ENCODE data around the gene KDM3B.

KDM3B gene

GRCh38 chr5:138452720-138453119 is 100.2 kb downstream of the KDM3B start:
- DNase-seq (ENCODE audit: low spot score), result no peak

DNA sequence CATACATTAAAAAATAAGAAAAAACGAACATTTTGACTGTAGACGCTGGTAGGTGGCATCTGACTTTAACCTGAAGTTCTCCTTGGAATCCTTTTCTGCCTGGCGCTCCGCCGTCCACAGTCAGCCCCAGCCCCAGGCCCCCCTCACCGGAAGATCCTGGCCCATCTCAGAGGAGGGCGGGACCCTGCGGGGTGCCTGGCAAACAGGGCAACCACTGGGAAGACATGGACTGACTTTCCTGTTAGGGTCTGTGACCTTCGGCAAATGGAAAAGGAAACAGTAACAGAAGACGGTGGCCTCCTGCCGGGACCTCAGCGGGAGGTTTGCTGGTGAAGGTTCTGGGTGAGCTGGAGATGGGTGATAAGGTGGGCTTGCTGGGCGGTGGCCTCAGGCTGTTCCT is 101.1 kb downstream of the KDM3B start:
- DNase-seq (ENCODE audit: low spot score), result no peak

- no peak for DNase-seq (ENCODE audit: low spot score)
These were observed 101.6 kb downstream of the KDM3B start for GRCh38 chr5:138454121-138454520.

GRCh38 chr5:138455232-138455930 is 102.9 kb downstream of the KDM3B start:
- no peak for DNase-seq (ENCODE audit: low spot score)

DNA sequence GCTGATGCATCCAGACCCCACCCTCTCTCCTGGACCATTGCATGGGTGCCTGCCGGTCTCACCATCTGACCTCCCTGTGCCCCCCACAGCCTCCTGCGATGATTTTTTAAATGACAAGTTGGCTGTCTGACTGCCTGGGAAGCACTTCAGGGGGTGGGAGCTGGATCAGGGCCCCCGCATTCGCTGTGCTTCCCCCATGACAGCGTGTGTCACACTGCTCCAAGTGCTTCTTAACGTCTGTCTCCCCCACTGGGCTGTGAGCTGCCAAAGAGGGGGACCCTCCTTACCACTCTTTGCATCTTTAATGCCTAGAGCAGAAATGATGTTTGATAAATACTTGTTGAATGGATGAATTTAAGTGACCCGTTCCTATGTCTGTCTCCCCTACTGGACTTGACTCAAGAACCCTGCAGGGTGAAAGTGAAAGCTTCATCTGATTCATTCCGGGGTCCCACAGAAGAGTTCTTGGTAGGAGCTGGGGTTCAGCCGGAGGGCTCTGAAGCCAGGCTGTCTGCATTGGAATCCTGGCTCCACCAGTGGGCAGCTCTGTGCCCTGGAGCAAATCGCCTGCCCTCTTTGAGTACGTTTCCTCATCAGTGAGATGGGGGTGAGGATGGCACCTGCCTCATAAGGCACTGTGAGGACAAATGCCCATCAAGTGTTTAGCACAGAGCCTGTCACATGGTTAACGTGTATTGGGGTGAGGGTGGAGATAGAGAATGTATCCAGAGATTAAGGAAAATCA is 105.2 kb downstream of the KDM3B start:
- no peak for DNase-seq (ENCODE audit: low spot score)

GRCh38 chr5:138458384-138458783 is 105.9 kb downstream of the KDM3B start:
- no peak for DNase-seq (ENCODE audit: low spot score)

DNA sequence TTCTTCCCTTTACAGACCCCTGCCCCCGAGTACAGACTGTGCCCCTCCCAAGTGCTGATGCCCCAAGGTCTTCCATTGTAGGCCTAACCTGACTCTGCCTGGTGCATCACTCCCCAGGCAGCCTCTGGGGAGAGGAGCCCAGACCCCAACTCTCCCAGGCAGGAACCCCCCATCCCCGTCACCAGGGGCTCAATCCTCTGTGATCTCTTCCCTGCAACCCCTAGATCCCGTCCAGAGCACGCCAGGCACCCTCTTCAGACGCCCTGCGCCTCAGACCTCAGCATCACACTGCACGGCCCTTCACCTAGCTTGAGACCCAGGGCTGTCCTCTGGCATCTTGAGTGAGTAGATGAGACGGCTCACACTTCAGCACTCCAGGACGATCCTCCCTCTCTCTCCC is 106.4 kb downstream of the KDM3B start:
- DNase-seq (ENCODE audit: low spot score), result no peak

- DNase-seq (ENCODE audit: low spot score), result no peak
These were observed 106.9 kb downstream of the KDM3B start for GRCh38 chr5:138459311-138459933.

GRCh38 chr5:138460032-138460693 is 107.7 kb downstream of the KDM3B start:
- no peak for DNase-seq (ENCODE audit: low spot score)

- DNase-seq (ENCODE audit: low spot score), result peak; percentile 83
These were observed 109.0 kb downstream of the KDM3B start for GRCh38 chr5:138461343-138462125.

DNA sequence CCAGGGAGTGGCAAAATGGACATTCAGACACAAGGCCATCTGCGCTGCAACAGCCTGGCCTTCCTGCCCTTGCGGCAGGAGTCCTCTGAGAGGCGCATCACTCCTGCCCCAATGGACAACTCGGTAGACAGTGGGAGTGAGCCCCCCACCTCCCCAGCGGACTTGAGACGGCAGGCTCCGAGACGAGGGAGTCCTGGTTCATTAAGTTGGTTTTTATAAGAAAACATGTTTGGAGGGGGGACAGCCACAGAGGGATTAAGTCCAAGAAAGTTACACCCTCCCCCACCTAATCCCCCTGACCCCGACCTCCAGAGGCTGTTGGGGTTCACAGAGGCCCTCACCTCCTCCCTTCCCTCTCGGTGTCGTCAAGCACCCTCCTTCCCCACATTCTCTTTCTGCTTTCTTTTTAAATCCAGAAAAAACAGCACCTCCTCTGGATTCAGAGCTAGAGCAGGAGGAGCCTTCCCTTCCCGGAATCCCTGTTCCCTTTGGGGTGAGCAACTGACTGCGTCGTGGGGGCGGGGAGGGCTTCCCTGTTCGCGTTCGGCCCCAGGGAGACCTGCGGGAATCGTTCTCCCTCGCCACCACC is 111.0 kb downstream of the KDM3B start:
- peak; percentile 28 for DNase-seq (ENCODE audit: low spot score)

DNA sequence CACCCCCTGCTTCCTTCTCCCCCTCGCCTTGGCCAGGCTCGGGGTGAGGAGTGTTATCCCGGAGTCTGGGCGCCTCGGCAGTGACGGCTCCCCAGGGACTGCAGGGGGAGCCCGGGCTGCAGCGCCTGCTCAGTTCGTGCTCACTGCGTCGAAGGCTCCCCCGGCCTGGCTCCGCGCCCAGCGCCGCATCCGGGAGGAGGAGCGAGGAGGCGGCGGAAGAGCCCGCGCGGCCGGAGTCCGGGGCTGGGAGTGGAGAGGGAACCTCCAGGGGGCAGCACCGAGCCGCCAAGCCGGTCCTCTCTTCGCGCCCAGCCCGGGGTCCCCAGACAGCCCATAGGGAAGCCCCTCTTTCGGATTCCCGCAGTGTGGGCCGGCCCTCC is 111.5 kb downstream of the KDM3B start:
- DNase-seq (ENCODE audit: low spot score), result peak; percentile 97

DNA sequence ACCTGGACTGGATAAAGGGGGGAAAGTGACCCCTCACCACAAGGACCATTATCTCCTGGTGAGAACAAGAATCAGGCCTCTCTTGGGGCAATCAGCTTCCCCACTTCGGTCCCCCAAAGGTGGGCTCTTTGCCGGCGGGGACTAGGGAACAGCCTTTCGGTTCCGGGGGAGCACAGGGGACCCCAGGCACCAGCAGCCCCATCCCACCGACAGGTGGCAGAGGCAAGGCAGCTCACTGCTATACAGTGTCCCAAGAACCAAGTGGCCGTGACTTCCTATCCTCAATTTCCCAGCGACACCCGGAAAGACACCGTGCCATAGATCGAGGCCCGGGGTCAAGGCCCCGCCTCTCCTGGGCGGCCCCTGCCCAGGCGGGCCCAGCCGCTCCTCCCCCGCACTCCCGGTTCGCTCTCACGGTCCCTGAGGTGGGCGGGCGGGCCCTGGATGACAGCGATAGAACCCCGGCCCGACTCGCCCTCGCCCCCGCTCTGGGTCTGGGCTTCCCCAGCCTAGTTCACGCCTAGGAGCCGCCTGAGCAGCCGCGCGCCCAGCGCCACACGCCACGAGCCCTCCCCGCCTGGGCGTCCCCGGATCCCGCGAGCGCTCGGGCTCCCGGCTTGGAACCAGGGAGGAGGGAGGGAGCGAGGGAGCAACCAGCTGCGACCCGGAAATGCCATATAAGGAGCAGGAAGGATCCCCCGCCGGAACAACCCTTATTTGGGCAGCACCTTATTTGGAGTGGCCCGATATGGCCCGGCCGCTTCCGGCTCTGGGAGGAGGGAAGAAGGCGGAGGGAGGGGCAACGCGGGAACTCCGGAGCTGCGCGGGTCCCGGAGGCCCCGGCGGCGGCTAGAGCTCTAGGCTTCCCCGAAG is 112.1 kb downstream of the KDM3B start:
- DNase-seq (ENCODE audit: low spot score), result peak; percentile 99

GRCh38 chr5:138465261-138466124 is 113.0 kb downstream of the KDM3B start, which contains the start of gene EGR1:
TSS of gene EGR1 (plus strand) at chr5:138465479. CDS start at chr5:138465762, 283 bp downstream.
- DNase-seq (ENCODE audit: low spot score), result peak; percentile 96

GRCh38 chr5:138466125-138466899 is 113.8 kb downstream of the KDM3B start:
- DNase-seq (ENCODE audit: low spot score), result peak; percentile 72

DNA sequence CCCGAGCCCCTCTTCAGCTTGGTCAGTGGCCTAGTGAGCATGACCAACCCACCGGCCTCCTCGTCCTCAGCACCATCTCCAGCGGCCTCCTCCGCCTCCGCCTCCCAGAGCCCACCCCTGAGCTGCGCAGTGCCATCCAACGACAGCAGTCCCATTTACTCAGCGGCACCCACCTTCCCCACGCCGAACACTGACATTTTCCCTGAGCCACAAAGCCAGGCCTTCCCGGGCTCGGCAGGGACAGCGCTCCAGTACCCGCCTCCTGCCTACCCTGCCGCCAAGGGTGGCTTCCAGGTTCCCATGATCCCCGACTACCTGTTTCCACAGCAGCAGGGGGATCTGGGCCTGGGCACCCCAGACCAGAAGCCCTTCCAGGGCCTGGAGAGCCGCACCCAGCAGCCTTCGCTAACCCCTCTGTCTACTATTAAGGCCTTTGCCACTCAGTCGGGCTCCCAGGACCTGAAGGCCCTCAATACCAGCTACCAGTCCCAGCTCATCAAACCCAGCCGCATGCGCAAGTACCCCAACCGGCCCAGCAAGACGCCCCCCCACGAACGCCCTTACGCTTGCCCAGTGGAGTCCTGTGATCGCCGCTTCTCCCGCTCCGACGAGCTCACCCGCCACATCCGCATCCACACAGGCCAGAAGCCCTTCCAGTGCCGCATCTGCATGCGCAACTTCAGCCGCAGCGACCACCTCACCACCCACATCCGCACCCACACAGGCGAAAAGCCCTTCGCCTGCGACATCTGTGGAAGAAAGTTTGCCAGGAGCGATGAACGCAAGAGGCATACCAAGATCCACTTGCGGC is 114.6 kb downstream of the KDM3B start:
- DNase-seq (ENCODE audit: low spot score), result no peak

- DNase-seq (ENCODE audit: low spot score), result peak; percentile 44
These were observed 115.2 kb downstream of the KDM3B start for GRCh38 chr5:138467711-138468132.
